ENCODE data around the gene ATOX1. TPM values are rescaled to one million over a fixed set of nuclear protein-coding genes. Genes with fewer than 3 reads are reported as not detected.

ATOX1 gene
- total and polyA plus RNA-seq, 10 of the 15 experiments (the other 5 are each of a cell fraction or from before 2014, with no cell fraction given), result 130 to 642 (median 245) TPM

- Histone ChIP-seq H3K9ac (ENCODE audit: control insufficient read depth, insufficient read depth, low read length) (no peak overlapping the region), H2AFZ (ENCODE audit: control insufficient read depth, low read depth, low read length) (peak overlapping the region; percentile 51; the same call in 1 of the 2 replicates), H3K9me3 (replicated peaks; ENCODE audit: control insufficient read depth, insufficient read depth, low read length) (no peaks in the 10 kb centered on the region), H3K27ac (ENCODE audit: control insufficient read depth, insufficient read depth) (peak overlapping the region; percentile 45), H3K4me2 (ENCODE audit: control insufficient read depth, insufficient read depth) (0 out of 2 replicates have a peak overlapping the region, but pooled peaks have one; percentile 20), H3K4me1 (ENCODE audit: control insufficient read depth, insufficient read depth, low read length) (peaks cover 43% of the 10 kb centered on the region), H3K36me3 (ENCODE audit: control insufficient read depth in 2 of 2, insufficient read depth in 2 of 2, low read length in 1 of 2) (no peaks in the 10 kb centered on the region), H3K4me3 (no peak overlapping the region), H3K27me3 (replicated peaks in 1 of 2; ENCODE audit: control insufficient read depth in 2 of 2, insufficient read depth in 2 of 2, low read length in 1 of 2) (no peaks in the 10 kb centered on the region), H4K20me1 (ENCODE audit: control insufficient read depth, insufficient read depth) (no peaks in the 10 kb centered on the region), H3K79me2 (ENCODE audit: control insufficient read depth, insufficient read depth, low read length) (no peaks in the 10 kb centered on the region)
- in situ Hi-C loops (cut with MboI), result no loop called here
- POLR2A ChIA-PET, result interaction anchor here (0.6 kb wide), 1 partner anchor 12 kb away, joined by 3 read pairs; no protein-coding TSS in a partner anchor
- CTCF ChIA-PET, result no interaction called here
- no peak for TF ChIP-seq ZNF384 (IDR thresholded peaks at IDR 0.05; ENCODE audit: borderline replicate concordance, low read depth, low read length)
- TF ChIP-seq ZNF24 (IDR thresholded peaks at IDR 0.05), result no peak
- no peak for TF ChIP-seq NBN (IDR thresholded peaks at IDR 0.05)
- no peak for TF ChIP-seq STAT1 (conservative IDR thresholded peaks at IDR 0.05)
- no peak for TF ChIP-seq CBFB (IDR thresholded peaks at IDR 0.05; ENCODE audit: low read depth)
- no peak for TF ChIP-seq HDAC2 (IDR thresholded peaks at IDR 0.05)
- no peak for TF ChIP-seq NFIC (IDR thresholded peaks at IDR 0.05; ENCODE audit: low read depth, low read length)
- TF ChIP-seq CBX3 (IDR thresholded peaks at IDR 0.05; ENCODE audit: borderline replicate concordance, low read depth), result no peak
- no peak for TF ChIP-seq ZNF274 (IDR thresholded peaks at IDR 0.05; ENCODE audit: insufficient read depth, insufficient read length)
- DNase-seq (ENCODE audit: low read depth, low spot score) (no peak), FAIRE-seq (no peak), ATAC-seq (peak; percentile 19)
- RAD21 ChIA-PET (ENCODE audit: unreplicated experiment), result no interaction called here
- SMC1A ChIA-PET (ENCODE audit: uncharacterized antibody, unreplicated experiment), result interaction anchor here (1.5 to 2.2 kb wide), 2 partner anchors 18 to 39 kb away, joined by 3 to 10 read pairs; no protein-coding TSS in a partner anchor
- BruUV-seq (replicated peaks), result no TSS peak
- WGBS (ENCODE audit: insufficient coverage, insufficient replicate concordance, low lambda C conversion rate, missing lambda C conversion rate), result 93% methylated on average over 2 of the region's 2 CpGs
- intact Hi-C loops (cut with micrococcal nuclease; ENCODE audit: unreplicated experiment), result loop anchor here (5.0 kb wide), 1 partner anchor 38 kb away; no protein-coding TSS in a partner anchor
These were observed 58.1 kb downstream of the ATOX1 start for GRCh38 chr5:151700296-151700695.
